Neural cell (in vitro differentiated cells): ENCODE measurements around the gene TBC1D20.

Experiments used
- CTCF ChIP-seq: fragments of 450-650 bp; IDR thresholded peaks from 2 replicates; pipeline ENCODE4 v1.5.1; 2014; ENCODE audit warnings: antibody characterized with exemption, mild to moderate bottlenecking, moderate library complexity; ENCODE audit not compliant: poor library complexity, severe bottlenecking
- EP300 ChIP-seq: fragments of 450-650 bp; conservative IDR thresholded peaks from 2 replicates; pipeline ENCODE4 v1.6.1; 2014; ENCODE audit warnings: antibody characterized with exemption, mild to moderate bottlenecking, moderate library complexity; ENCODE audit not compliant: poor library complexity, severe bottlenecking
- EZH2 ChIP-seq: fragments of 200-600, 300-800 bp; shearing (Covaris generic), sonication (generic); IDR thresholded peaks from 2 replicates; pipeline ENCODE4 v1.6.1; 2014; ENCODE audit warnings: antibody characterized with exemption, low read length, borderline replicate concordance, mild to moderate bottlenecking; ENCODE audit not compliant: insufficient read depth, poor library complexity, severe bottlenecking
- MXI1 ChIP-seq: fragments of 450-650 bp; conservative IDR thresholded peaks from 2 replicates; pipeline ENCODE4 v1.6.1; 2014; ENCODE audit warnings: antibody characterized with exemption, mild to moderate bottlenecking; ENCODE audit not compliant: poor library complexity, severe bottlenecking
- POLR2AphosphoS5 ChIP-seq: IDR thresholded peaks from 2 replicates; pipeline ENCODE4 v1.6.1; 2012
- RAD21 ChIP-seq: fragments of 450-650 bp; conservative IDR thresholded peaks from 2 replicates; pipeline ENCODE4 v1.6.1; 2014; ENCODE audit warnings: antibody characterized with exemption, mild to moderate bottlenecking, moderate library complexity
- TAF1 ChIP-seq: IDR thresholded peaks from 2 replicates; pipeline ENCODE4 v1.6.1; 2012; ENCODE audit warnings: low read depth

DNA sequence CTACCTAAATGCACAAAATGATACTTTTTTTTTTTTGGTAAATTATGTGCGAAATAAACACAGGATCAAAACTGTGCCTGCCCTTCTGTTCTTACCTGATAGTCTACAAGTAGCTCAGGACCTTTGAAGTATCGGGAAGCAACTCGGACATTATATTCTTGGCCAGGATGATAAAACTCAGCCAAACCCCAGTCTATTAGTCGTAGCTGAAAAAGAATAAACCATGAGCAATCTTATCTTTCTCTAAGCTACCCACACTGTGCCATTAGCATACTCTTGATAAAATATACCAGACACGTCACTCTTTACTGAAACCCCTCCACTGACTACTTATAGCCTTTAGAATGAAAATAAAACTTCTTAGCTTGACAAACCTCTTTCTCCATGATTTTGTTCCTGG is 29.8 kb upstream of the TBC1D20 start:
- TF ChIP-seq TAF1: no peak
- TF ChIP-seq RAD21: no peak
- TF ChIP-seq CTCF: no peak
- TF ChIP-seq EZH2: no peak
- TF ChIP-seq EP300: no peak
- TF ChIP-seq POLR2AphosphoS5: no peak
- TF ChIP-seq MXI1: no peak
